MG63 (cell line): ENCODE results near the gene TBC1D5. TPM values are rescaled to one million over a fixed set of nuclear protein-coding genes. Genes with fewer than 3 reads are reported as not detected.

ENCODE experiments used
- DNase-seq: peaks from one replicate; pipeline ENCODE4 v3.0.0-alpha.2; 2020
- H3K27me3 ChIP-seq: fragments of 250-450 bp; sonication (Bioruptor Pico); 2 replicates; pipeline ENCODE4 v1.5.1; 2020; ENCODE audit warnings: mild to moderate bottlenecking, moderate library complexity
- H3K36me3 ChIP-seq: fragments of 250-450 bp; sonication (Bioruptor Pico); 2 replicates; pipeline ENCODE4 v1.5.1; 2020; ENCODE audit warnings: mild to moderate bottlenecking, moderate library complexity
- H3K4me3 ChIP-seq: fragments of 250-450 bp; sonication (Bioruptor Pico); 2 replicates; pipeline ENCODE4 v1.5.1; 2020; ENCODE audit warnings: mild to moderate bottlenecking, moderate library complexity
- H3K9me3 ChIP-seq: fragments of 250-450 bp; sonication (Bioruptor Pico); 2 replicates; pipeline ENCODE4 v1.5.1; 2020; ENCODE audit warnings: mild to moderate bottlenecking, moderate library complexity
- total RNA-seq: library from RNA; depleted of rRNA; stranded (reverse); fragments of >200 nt; shearing (Covaris generic); gene quantifications from 2 replicates; pipeline ENCODE4 v1.2.3, GENCODE V29; 2014; ENCODE audit warnings: low replicate concordance

Gene TBC1D5
- total RNA-seq, 1 experiment from 2014 or later, result 28.3 TPM

DNA sequence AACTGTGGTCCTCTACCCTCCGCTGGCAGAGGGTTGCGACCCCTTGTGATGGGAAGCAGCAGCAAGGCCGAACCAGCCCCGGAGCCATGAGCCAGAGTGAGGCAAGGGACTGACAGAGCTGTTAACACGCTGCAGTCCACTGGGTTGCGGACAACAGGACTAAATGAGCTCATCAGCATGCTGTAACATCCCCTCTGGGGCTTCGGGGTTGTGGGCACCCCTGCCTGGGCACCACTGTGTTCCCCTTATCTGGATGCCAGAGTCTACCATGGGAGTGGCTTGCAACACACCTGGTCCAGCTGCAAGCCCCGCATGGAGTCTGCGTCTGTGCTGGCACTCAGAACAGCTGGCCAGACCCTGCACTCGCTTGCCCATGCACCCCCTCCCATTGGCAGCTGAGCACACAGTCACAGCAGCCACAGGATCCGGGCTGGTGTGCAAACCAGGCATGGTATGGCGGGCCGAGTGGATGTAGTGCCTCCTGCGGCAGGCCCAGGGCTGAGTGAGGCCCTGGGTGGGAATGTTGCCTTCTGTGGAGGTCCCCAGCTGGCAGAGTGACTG lies 453.5 kb downstream of the TBC1D5 start:
- H3K4me3 ChIP-seq, result no peak overlapping the region
- no peaks in the 10 kb centered on the region for H3K36me3 ChIP-seq
- DNase-seq, result no peak
- no peaks in the 10 kb centered on the region for H3K9me3 ChIP-seq
- H3K27me3 ChIP-seq, result no peaks in the 10 kb centered on the region

DNA sequence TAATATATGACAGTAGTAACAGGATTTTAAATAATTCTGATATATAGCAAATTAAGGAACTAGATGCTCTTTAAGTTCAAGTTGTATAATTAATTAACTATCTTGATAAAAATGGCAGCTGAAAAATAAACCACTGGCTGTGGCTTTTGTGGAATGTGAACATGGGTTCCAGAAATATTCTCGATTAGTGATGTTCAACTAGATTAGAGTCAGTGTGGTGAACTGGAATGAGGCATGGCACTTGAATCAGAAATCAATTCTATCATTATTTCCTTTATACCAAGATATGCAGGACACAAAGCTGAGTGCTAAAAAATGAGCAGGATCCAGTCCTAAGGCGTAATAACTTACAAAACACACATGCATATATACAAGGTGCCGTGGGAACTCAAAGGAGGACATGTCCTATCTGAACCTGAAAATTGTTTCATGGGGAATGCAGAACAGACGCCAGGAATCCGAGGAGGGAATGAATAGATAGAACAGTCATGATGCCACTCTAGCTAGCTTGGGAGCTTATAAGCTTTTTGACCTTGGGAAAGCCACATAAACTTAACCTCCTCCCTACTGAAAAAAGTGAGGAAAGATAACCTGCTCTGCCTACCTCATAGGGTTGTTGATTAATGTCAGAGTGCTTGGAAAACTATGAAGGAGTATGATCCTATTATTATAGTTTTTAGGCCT lies 455.3 kb downstream of the TBC1D5 start:
- Histone ChIP-seq H3K9me3 (no peaks in the 10 kb centered on the region), H3K4me3 (no peak overlapping the region), H3K27me3 (no peaks in the 10 kb centered on the region), H3K36me3 (no peaks in the 10 kb centered on the region)
- no peak for DNase-seq

DNA sequence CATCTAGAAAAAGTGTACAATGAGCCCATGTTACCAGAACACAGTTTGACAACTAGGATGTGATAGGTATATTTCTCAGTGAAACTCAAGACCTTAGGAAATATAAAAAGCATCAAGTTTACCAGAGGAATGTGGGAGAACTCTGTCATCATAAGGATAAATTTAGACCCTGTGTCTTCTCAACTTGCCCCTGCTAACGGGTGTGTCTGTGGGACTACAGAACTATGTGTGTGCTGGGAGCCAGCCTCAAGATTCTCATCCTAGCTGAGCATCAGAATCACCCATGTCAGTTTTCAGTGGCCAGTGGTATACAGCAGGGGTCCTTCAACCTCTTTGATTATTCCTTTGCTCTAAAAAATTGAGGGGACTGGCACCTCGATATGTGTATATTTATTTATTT lies 464.4 kb downstream of the TBC1D5 start:
- no peak overlapping the region for H3K4me3 ChIP-seq
- H3K9me3 ChIP-seq, result no peaks in the 10 kb centered on the region
- DNase-seq, result no peak
- H3K27me3 ChIP-seq, result no peaks in the 10 kb centered on the region
- H3K36me3 ChIP-seq, result no peaks in the 10 kb centered on the region

DNA sequence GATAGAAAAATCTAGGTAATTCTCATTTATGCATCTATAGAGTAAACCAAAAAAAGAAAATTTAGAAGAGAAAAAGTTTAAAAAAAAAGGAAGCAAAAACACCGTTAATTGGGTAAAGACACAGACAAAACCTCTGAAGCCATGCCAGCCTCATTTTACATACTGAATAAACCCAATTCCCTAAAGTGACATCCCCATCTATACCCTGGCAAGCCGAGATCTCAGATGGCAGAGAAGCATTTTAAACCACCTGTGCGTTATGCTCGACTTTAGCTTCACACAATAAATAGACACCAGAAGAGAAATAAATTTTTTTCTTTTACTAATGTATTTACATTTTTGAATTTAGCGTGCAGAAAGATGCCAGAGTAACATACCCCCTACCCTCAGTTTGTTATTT lies 475.6 kb downstream of the TBC1D5 start:
- H3K36me3 ChIP-seq, result no peaks in the 10 kb centered on the region
- no peak for DNase-seq
- H3K9me3 ChIP-seq, result no peaks in the 10 kb centered on the region
- no peaks in the 10 kb centered on the region for H3K27me3 ChIP-seq
- no peak overlapping the region for H3K4me3 ChIP-seq

DNA sequence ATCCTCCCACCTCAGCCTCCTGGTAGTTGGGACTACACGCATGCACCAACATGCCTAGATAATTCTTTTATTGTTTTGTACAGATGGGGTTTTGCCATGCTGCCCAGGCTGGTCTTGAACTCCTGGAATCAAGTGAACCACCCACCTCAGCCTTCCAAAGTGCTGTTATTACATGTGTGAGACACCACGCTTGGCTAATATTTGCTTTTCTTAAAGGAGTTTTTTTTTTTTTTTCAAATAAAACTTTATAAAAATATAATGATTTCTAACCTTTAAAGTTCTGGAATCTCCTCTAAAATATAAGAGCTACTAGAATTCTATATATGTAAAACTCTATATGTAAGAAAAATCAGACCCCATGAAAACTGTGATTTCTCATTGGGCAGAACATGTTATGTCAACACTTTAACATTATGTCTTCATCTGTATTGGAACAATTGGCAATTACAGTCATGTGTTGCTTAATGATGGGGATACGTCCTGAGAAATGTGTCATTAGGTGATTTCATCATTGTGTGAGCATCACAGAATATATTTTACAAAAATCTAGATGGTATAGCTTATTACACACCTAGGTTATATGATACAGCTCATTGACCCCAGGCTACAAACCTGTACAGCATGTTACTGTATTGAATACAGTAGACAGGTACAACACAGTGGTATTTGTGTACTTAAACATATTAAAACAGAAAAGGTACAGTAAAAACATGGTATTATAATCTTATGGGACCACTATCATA lies 480.6 kb downstream of the TBC1D5 start:
- Histone ChIP-seq H3K4me3 (no peak overlapping the region), H3K36me3 (no peaks in the 10 kb centered on the region), H3K9me3 (no peaks in the 10 kb centered on the region), H3K27me3 (no peaks in the 10 kb centered on the region)
- no peak for DNase-seq

DNA sequence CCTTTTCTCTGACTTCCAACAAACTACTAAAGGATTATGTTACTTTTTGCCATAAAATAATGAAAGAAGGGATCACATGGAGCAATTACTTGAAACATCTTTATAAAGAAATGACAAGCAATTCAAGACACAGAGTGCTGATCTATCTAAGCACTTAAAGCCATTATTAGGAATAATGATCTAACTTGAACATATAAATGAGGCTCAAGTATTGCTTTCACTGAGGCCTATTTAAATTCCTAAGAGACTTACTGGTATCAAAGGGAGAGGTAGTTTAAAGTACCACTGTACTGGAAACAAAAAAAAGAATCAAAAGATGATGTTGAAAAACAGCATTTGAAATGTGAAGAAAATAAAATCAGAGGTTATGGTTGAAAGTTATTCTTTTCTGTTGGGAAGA lies 482.2 kb downstream of the TBC1D5 start:
- H3K27me3 ChIP-seq, result no peaks in the 10 kb centered on the region
- no peak overlapping the region for H3K4me3 ChIP-seq

DNA sequence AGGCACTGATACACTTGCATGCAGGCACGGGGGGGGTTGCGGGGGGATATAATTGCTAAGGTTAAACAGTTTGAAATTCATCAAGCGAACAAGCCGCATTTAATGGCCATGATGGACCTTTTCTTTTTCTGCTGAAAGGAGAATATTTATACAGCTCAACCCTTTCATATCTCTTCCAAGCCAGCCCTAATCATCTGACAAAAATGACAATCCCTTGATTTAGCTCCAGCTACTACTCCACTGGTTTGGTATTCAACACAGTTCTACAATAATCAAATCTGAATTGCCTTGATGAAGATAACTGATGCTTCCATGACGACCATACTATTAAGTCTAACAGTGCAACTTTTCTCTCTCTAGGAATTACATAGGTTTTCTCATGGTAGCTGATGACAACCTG lies 482.7 kb downstream of the TBC1D5 start:
- Histone ChIP-seq H3K36me3 (no peaks in the 10 kb centered on the region), H3K27me3 (no peaks in the 10 kb centered on the region), H3K4me3 (no peak overlapping the region), H3K9me3 (no peaks in the 10 kb centered on the region)
- no peak for DNase-seq

More for the DNA sequence above, 482.2 kb downstream of the TBC1D5 start:
- Histone ChIP-seq H3K9me3 (no peaks in the 10 kb centered on the region), H3K36me3 (no peaks in the 10 kb centered on the region)
- no peak for DNase-seq

DNA sequence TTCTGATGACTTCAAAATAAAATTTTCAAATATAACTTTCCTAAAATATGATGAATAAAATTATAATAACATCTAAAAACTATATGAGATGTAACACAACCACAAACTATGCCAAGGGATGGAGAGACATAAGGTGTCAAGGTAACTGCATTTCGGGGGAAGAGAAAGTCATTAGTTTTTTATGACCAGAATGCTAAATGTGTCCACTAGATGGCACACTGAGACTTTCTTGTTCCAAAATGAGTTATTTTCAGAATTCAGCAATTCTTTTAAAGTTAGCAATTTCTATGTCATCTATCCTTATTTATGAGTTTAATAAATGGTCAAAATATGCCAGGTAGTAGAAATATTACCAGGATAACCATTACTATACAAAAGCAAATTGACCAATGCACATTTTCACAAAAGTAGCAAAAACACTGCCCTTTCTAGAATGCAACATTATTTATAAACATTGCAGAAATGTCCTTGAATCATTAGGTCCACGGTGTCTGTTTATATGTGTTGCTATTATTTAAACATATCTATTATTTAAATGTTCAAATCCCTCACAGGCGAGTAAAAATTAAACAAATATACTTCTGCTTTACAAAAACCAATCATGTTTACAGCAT lies 483.5 kb downstream of the TBC1D5 start:
- Histone ChIP-seq H3K9me3 (no peaks in the 10 kb centered on the region), H3K27me3 (no peaks in the 10 kb centered on the region), H3K36me3 (no peaks in the 10 kb centered on the region), H3K4me3 (no peak overlapping the region)
- DNase-seq, result no peak

DNA sequence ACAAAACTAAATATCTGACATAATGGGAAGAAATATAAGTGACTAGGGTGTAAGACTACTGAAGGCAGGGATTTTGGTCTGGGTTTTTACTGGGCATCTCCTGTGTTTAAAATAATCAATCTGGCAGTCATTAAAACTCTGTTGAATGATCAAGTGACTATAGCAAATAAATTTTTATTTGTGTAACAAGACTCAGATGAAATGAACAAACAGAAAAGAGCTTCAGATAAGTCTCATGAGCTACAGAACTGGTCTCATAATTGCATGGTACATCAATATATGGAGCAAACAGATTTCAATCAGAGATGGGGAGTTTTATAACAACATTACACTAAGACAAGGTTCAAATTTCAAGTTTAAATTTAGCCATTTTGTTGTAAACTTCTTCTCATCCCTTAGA lies 485.2 kb downstream of the TBC1D5 start:
- H3K36me3 ChIP-seq, result no peaks in the 10 kb centered on the region
- H3K4me3 ChIP-seq, result no peak overlapping the region
- H3K9me3 ChIP-seq, result no peaks in the 10 kb centered on the region
- no peak for DNase-seq
- H3K27me3 ChIP-seq, result no peaks in the 10 kb centered on the region

DNA sequence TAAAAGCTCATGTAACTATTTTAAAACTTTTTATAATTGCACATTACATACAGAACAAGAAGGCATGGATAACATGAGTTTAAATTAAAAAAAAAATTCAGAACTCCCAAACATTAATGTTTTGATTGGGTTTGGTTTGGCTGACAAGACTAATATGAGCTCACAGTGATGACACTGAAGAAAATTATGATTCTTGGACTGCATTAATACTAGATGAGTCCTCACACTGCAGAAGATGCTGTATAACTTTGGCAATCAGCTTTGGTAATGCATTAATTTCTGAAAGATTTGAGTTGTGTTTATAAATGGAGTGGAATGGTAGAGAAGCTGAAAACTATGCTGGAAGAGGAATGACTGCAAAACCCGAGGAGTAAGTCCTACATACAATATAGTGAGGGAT lies 498.8 kb downstream of the TBC1D5 start:
- Histone ChIP-seq H3K36me3 (no peaks in the 10 kb centered on the region), H3K9me3 (no peaks in the 10 kb centered on the region), H3K27me3 (no peaks in the 10 kb centered on the region), H3K4me3 (no peak overlapping the region)
- DNase-seq, result no peak

DNA sequence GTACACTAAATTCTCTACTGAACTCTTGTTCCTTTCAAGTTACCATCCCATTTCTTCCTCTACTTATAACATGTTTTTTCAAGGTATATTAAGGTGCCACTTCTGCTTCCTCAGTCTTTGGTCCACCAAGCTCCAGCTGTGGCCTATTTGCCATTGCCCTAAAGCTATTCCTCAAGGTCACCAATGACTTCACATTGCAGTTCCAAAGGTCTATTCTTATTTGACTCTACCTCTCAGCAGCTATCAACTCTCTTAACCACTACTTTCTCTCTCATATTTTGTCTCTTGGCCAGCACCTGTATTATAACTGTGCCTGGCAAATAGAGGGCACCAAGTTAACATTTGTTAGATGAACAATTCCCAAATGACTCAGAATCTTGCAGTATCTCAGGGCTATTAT lies 503.0 kb downstream of the TBC1D5 start:
- no peak for DNase-seq
- Histone ChIP-seq H3K36me3 (no peaks in the 10 kb centered on the region), H3K27me3 (no peaks in the 10 kb centered on the region), H3K9me3 (no peaks in the 10 kb centered on the region), H3K4me3 (no peak overlapping the region)

DNA sequence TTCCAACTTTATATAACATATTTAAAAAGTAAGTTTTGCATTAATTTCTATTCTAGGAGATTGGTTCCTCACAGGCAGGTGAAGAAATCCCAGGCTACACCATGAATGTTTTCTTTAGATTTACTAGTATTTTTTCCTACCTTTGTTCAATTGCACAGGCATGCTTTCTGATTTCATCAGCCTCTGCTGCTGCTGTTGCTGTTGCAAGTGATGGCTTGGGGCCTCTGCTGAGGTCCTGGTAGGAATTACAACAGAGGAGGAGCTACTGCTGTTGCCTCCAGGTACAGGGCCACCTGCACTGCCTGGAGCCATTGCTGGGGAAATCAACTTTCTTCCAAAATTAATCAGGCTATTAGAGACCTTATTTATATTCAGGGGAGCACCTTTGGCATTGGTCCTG lies 504.4 kb downstream of the TBC1D5 start:
- Histone ChIP-seq H3K4me3 (no peak overlapping the region), H3K9me3 (no peaks in the 10 kb centered on the region), H3K36me3 (no peaks in the 10 kb centered on the region), H3K27me3 (no peaks in the 10 kb centered on the region)
- DNase-seq, result no peak

DNA sequence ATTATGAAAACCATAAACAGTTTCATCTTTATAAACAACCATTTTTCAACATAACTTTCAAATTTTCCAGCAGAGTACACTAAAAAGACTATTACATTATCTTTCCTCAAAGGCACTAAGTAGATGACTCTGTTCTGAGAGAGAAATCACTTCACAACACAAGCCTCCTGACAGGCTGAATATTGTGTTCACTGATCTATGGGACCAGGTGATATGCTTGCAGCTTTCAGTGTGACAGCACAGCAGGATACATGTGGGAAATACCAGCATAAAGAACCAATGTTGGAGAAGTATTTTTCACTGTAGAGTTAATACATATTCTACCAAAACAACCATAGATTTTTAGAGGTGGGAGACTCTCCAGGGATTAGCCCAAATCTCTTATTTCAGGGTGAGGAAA lies 507.1 kb downstream of the TBC1D5 start:
- Histone ChIP-seq H3K4me3 (no peak overlapping the region), H3K9me3 (no peaks in the 10 kb centered on the region), H3K36me3 (no peaks in the 10 kb centered on the region), H3K27me3 (no peaks in the 10 kb centered on the region)
- no peak for DNase-seq

DNA sequence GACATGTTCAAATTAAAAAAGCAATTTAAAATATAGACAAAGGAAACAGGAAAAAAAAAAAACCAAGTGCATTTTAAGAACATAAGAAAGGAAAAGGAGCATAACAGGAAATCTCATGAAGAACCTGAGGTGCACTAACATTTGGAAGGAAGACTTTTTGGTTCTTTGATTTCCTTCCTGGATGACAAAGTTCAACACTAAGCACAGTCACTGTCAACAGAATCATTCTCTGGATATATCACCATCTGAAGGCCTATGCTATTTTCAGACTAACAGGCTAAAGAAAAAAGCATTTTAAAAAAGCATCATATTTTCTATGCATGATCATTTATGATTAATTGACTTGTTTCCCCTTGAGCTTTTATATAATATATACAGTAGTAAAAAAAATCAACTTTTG lies 508.0 kb downstream of the TBC1D5 start:
- H3K27me3 ChIP-seq, result no peaks in the 10 kb centered on the region
- no peak overlapping the region for H3K4me3 ChIP-seq
- H3K36me3 ChIP-seq, result no peaks in the 10 kb centered on the region
- DNase-seq, result no peak
- H3K9me3 ChIP-seq, result no peaks in the 10 kb centered on the region

DNA sequence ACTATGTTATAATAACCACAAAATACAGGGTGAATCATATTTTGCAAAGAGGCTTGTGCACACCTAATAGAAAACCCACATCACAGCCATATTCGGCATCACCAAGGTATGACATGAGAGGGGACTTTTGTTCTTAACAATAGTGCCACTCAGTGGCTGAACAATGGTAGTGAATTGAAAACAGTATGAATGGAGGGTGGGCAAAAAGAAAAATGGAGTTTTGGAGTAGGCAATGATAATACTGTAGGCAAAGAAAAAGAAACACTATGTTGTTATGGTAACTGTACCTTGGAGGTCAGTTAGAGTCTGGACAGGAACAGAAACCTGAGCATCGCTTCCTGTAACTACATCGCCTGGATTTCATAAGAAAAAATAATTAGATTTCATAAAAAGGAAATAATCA lies 509.0 kb downstream of the TBC1D5 start:
- peak; percentile 1 for DNase-seq
- no peaks in the 10 kb centered on the region for H3K36me3 ChIP-seq
- H3K27me3 ChIP-seq, result no peaks in the 10 kb centered on the region
- H3K4me3 ChIP-seq, result no peak overlapping the region
- H3K9me3 ChIP-seq, result no peaks in the 10 kb centered on the region

DNA sequence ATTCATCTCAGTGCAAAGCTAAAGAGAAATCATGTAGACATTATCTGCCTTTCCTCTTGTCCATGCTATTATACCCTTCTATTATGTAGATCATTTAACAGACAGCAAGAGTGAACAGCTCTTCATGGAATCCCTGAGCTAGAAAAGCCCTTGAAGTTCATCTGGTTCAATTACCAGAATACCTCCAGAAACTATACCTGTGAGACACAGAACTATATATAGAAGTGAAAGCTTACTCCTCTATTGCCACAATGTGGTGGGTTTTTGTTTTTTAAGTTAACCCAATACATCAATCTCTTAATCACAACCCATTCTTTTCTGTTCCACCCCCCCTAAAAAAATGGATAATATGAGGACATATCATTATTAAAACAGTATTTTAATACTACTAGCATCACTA lies 510.0 kb downstream of the TBC1D5 start:
- H3K9me3 ChIP-seq, result no peaks in the 10 kb centered on the region
- H3K4me3 ChIP-seq, result no peak overlapping the region
- no peaks in the 10 kb centered on the region for H3K27me3 ChIP-seq
- no peak for DNase-seq
- H3K36me3 ChIP-seq, result no peaks in the 10 kb centered on the region

DNA sequence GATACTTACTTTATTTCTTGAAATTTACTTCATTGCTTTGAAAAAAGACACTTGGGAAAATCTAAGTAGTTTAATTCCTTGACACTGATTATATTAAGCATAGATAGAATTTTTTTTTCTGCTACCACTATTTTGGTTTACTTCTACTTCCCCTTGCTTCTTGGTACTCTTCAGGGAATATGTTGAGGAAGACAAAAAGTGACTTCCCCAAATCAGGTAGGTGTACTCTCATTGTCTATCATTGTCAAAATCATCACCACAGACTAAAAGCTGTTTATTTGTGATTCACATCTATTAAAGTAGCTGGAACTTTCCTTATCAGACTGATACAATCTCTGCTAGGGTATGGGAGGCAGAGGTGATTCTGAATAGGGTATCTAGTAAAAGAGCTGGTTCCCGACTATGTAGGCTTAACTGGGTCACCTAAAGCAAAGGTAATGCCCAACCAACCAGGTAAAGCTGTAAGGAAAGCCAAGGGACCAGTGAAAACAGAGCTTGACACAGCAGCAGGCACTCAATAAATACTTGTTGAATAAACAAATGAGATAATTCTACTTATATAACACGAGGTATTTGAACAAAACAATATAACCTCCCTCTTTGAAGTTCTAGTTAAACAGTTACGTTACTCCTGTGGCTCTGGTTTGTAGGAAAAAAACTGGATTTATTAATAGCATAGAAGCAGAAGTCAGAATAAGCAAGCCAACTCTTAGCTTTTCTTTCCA lies 510.7 kb downstream of the TBC1D5 start:
- H3K4me3 ChIP-seq, result no peak overlapping the region
- H3K36me3 ChIP-seq, result no peaks in the 10 kb centered on the region
- no peaks in the 10 kb centered on the region for H3K27me3 ChIP-seq
- DNase-seq, result no peak
- H3K9me3 ChIP-seq, result no peaks in the 10 kb centered on the region
